Cardiac fibroblast (primary cell): Measurements from ENCODE around the gene FAM240B.

Source experiments
- DNase-seq, 2 donors: peaks; one replicate each; pipeline versions ENCODE4 v3.0.0 to v3.0.0-alpha.2; 2010; ENCODE audit warnings: low read depth in 2 of 2
- H3K4me3 ChIP-seq, 2 donors: replicated peaks in 1 of 2; 1 replicate in 1 of 2; 2 replicates in 1 of 2; pipeline ENCODE4 v1.5.1; 2011; ENCODE audit warnings: low read depth in 2 of 2, low read length in 2 of 2, mild to moderate bottlenecking in 2 of 2, moderate library complexity in 1 of 2
- TF ChIP-seq, protein P1 (sequence below): IDR thresholded peaks from one replicate; pipeline ENCODE4 v1.5.1; 2011; ENCODE audit warnings: low read depth, mild to moderate bottlenecking, low read length, inconsistent platforms

Gene FAM240B

GRCh38 chr9:38720083-38720745 is at the start of gene FAM240B:
TSS of gene FAM240B (minus strand) at chr9:38720133. CDS start at chr9:38703999, 16,134 bp downstream.
- no peak within 1 kb of the TSS for H3K4me3 ChIP-seq
- DNase-seq = no peak
- TF ChIP-seq, protein P1, sequence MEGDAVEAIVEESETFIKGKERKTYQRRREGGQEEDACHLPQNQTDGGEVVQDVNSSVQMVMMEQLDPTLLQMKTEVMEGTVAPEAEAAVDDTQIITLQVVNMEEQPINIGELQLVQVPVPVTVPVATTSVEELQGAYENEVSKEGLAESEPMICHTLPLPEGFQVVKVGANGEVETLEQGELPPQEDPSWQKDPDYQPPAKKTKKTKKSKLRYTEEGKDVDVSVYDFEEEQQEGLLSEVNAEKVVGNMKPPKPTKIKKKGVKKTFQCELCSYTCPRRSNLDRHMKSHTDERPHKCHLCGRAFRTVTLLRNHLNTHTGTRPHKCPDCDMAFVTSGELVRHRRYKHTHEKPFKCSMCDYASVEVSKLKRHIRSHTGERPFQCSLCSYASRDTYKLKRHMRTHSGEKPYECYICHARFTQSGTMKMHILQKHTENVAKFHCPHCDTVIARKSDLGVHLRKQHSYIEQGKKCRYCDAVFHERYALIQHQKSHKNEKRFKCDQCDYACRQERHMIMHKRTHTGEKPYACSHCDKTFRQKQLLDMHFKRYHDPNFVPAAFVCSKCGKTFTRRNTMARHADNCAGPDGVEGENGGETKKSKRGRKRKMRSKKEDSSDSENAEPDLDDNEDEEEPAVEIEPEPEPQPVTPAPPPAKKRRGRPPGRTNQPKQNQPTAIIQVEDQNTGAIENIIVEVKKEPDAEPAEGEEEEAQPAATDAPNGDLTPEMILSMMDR = no peak

DNA sequence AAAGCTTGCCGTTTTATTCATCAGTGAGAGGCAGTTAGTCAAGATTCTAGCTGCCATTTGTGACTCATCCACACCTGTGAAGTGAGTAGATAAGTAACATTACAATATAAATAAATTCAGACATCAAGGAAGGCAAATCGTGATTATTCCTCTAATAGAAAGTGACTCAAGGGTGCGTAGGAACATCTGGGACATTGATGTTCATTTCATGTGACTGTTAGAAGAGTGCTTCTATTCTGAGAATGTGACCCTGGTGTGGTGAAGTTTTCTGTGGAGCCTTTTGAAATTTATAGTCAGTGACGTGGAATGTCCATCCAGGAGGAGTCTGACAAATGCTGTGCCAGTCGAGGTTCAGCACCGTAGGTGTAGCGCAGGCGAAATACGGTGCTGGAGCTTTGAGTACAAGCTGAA is 48.4 kb upstream of the FAM240B start:
- no peak overlapping the region for H3K4me3 ChIP-seq
- TF ChIP-seq, protein P1 = no peak
- DNase-seq = no peak

DNA sequence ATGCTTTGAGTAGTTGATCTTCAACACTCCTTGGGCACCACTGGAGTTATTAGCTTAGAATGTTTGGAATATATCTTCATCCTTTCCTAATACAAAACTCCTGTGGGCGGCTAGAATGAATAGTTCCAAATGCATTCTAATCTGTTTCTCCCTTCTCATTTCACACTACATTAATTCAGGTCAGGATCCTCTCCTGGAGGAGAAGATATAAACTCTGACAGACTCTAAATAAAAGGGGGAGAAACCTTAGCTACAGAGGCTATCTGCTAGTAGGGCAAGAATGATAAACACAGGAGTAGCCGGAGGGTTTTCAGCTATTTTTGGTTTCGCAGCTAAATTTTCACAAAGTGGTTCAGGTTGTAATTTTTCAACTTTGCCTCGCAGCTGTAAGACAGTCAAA is 45.2 kb upstream of the FAM240B start:
- no peak for DNase-seq
- TF ChIP-seq, protein P1 = no peak
- H3K4me3 ChIP-seq = no peak overlapping the region

DNA sequence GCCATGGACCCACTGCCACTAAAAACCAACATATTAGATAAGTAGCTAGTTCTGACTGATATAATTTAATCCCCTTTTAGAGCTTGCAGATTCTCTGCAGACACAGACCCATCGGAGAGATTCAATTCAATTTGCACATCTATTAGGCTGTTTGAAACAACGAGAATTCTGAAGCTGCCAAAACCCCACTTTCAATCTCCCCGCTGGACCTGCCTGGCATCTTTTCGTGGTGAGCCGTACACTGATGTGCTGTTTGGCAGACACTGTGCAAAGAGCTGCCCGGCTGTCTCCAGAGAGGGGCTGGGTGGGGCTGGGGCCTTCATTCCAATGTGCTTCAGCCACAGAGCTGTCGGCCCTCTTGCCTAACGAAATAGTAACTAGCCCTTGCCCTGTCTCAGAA is 42.1 kb upstream of the FAM240B start:
- TF ChIP-seq, protein P1 = no peak
- no peak overlapping the region for H3K4me3 ChIP-seq
- DNase-seq = no peak

GRCh38 chr9:38761339-38761738 is 41.4 kb upstream of the FAM240B start:
- TF ChIP-seq, protein P1 = no peak

DNA sequence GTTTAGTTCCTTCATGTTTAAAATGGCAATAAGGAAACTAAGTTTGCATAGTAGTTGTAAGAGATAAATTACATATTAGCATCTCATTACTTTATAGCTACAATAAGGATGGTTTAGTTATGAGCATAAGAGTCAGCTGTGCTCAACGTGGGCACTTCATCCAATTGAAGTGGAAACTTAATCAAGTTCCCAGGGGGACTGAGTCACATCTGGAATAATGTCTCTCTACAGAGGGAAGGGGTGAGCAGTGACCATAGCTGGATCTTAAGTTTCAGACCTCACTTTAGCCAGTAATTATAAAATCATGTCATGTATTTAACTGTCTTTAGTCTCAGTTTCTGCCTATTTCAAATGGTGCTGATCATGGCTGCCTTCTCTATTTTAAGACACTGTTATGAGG is 36.8 kb upstream of the FAM240B start:
- TF ChIP-seq, protein P1 = no peak

More at GRCh38 chr9:38761339-38761738, 41.4 kb upstream of the FAM240B start:
- DNase-seq = no peak
- no peak overlapping the region for H3K4me3 ChIP-seq

DNA sequence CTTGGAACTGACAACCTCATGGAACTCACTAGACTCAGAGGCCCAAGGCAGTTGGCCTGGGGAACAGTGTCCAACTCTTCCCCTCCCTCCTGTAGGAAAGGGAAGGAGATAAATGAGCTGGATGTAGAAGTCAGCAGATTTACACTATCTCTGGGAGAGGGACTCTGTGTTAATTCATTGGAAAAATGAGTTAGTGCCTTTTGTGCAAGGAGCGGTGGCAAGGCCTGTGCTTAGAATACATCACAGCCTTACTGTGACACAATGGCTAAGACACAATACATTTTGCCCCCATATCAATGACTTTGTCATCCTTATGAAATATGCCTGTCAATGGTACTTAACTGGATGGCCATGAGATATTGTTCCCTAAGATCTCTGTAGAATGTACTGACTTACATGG is 28.0 kb upstream of the FAM240B start:
- no peak overlapping the region for H3K4me3 ChIP-seq
- TF ChIP-seq, protein P1 = no peak
- no peak for DNase-seq

More for the DNA sequence above, 36.8 kb upstream of the FAM240B start:
- peak in 1 of 2 donors; percentile 13 for DNase-seq
- no peak overlapping the region for H3K4me3 ChIP-seq
